HepG2 (cell line): ENCODE results near the gene DMRT1. TPM values are rescaled to one million over a fixed set of nuclear protein-coding genes. Genes with fewer than 3 reads are reported as not detected.

Experiments
- ATAC-seq: fragments of 200-7000 bp; cut with Tn5 transposase; 3 replicates; pipeline ENCODE4 v1.9.1; 2020; ENCODE audit warnings: mild to moderate bottlenecking, moderate library complexity
- BruUV-seq: library from RNA; stranded (reverse); fragments of 400-500 nt; replicated peaks from 2 replicates; lab custom pipeline; 2021; lab: Mats Ljungman, UMichigan
- CTCF ChIA-PET: fragments of 300-600 bp; formaldehyde crosslinking; extraction: SDS; loops from one replicate; lab custom pipeline; 2021; ENCODE audit warnings: low total read pairs, inconsistent platforms, low intra/inter-chr PET ratio; lab: Yijun Ruan, JAX
- POLR2A ChIA-PET: fragments of 350-600 bp; sonication (Branson Sonifier 250); formaldehyde crosslinking; loops from one replicate; lab custom pipeline; 2020; ENCODE audit warnings: antibody characterized with exemption, inconsistent platforms; lab: Yijun Ruan, JAX
- DNase-seq: peaks from one replicate; pipeline ENCODE4 v3.0.0-alpha.2; 2015; ENCODE audit warnings: low spot score
- FAIRE-seq: peaks from 3 replicates; lab custom pipeline; 2011; peaks lifted over from hg19 to GRCh38; lab: Jason Lieb, UNC
- H2AFZ ChIP-seq: one replicate; pipeline ENCODE4 v1.6.1; 2011; ENCODE audit warnings: low read length, inconsistent platforms
- H3K27ac ChIP-seq: fragments of 300-600 bp; 3 replicates; pipeline ENCODE4 v1.8.0; 2011; ENCODE audit warnings: mixed run types, mild to moderate bottlenecking, mixed read lengths, low read length, inconsistent platforms; ENCODE audit not compliant: insufficient read depth; ENCODE audit errors: extremely low read length
- H3K27me3 ChIP-seq, 2 experiments: fragments of 200-600 bp in 1 of 2; 2 replicates in 1 of 2; 3 replicates in 1 of 2; pipeline versions ENCODE4 v1.6.0 to v1.8.0; 2011; ENCODE audit warnings: low read length in 2 of 2, mild to moderate bottlenecking in 2 of 2, moderate library complexity in 2 of 2, inconsistent platforms in 1 of 2; ENCODE audit not compliant: insufficient read depth in 2 of 2, control insufficient read depth in 1 of 2
- H3K36me3 ChIP-seq, 2 experiments: fragments of 200-600 bp in 1 of 2; replicated peaks in 1 of 2; 2 replicates in 1 of 2; 3 replicates in 1 of 2; pipeline versions ENCODE4 v1.5.1 to v1.8.0; 2011; ENCODE audit warnings: low read length in 2 of 2, inconsistent platforms in 1 of 2; ENCODE audit not compliant: insufficient read depth in 2 of 2, control insufficient read depth in 1 of 2
- H3K4me1 ChIP-seq: 2 replicates; pipeline ENCODE4 v1.5.1; 2012; ENCODE audit warnings: low read length, inconsistent platforms; ENCODE audit not compliant: insufficient read depth
- H3K4me2 ChIP-seq: 2 replicates; pipeline ENCODE4 v1.6.0; 2011; ENCODE audit warnings: low read depth, low read length, inconsistent platforms
- H3K4me3 ChIP-seq, 3 experiments: fragments of 200-600 bp in 1 of 3; sonication (generic), shearing (Covaris generic) in 1 of 3; replicated peaks in 1 of 3; 2 replicates each; pipeline ENCODE4 v1.5.1; 2011 to 2016; ENCODE audit warnings: low read length in 3 of 3, inconsistent platforms in 2 of 3, low read depth in 2 of 3, mild to moderate bottlenecking in 2 of 3, control low read depth in 1 of 3, mixed read lengths in 1 of 3; ENCODE audit not compliant: insufficient read depth in 1 of 3
- H3K79me2 ChIP-seq: one replicate; pipeline ENCODE4 v1.6.1; 2011; ENCODE audit warnings: low read length, inconsistent platforms; ENCODE audit not compliant: insufficient read depth
- H3K9ac ChIP-seq: 2 replicates; pipeline ENCODE4 v1.6.0; 2011; ENCODE audit warnings: mild to moderate bottlenecking, low read depth, low read length, inconsistent platforms; ENCODE audit not compliant: insufficient read depth
- H3K9me3 ChIP-seq: 2 replicates; pipeline ENCODE4 v1.5.1; 2012; ENCODE audit warnings: mild to moderate bottlenecking, low read length
- H4K20me1 ChIP-seq: 2 replicates; pipeline ENCODE4 v1.6.0; 2011; ENCODE audit warnings: inconsistent platforms, mild to moderate bottlenecking, low read length, moderate library complexity; ENCODE audit not compliant: insufficient read depth
- KDM1A ChIP-seq: IDR thresholded peaks from 2 replicates; pipeline ENCODE4 v1.6.1; 2016; ENCODE audit warnings: missing compliant biosample characterization
- MBNL3 ChIP-seq: fragments of 250-450 bp; sonication (Bioruptor Pico); conservative IDR thresholded peaks from 2 replicates; pipeline ENCODE4 v1.8.0; 2022; ENCODE audit warnings: mild to moderate bottlenecking, inconsistent platforms
- RBFOX2 ChIP-seq: fragments of 200-400 bp; formaldehyde crosslinking; IDR thresholded peaks from 2 replicates; pipeline ENCODE4 v1.6.1; 2017; ENCODE audit warnings: low read depth, mild to moderate bottlenecking, low read length
- SP140L ChIP-seq: sonication (generic); formaldehyde crosslinking; IDR thresholded peaks from 2 replicates; pipeline ENCODE4 v1.4.0; 2020; ENCODE audit warnings: missing genetic modification reagents, borderline replicate concordance
- SP4 ChIP-seq: sonication (generic); formaldehyde crosslinking; IDR thresholded peaks from 2 replicates; pipeline ENCODE4 v1.8.1; 2023; ENCODE audit warnings: mild to moderate bottlenecking, missing genetic modification reagents
- SUZ12 ChIP-seq: fragments of 150-350 bp; IDR thresholded peaks from 2 replicates; pipeline ENCODE4 v1.6.1; 2014; ENCODE audit warnings: low read depth, low read length
- ZFP62 ChIP-seq: sonication (generic); formaldehyde crosslinking; IDR thresholded peaks from 2 replicates; pipeline ENCODE4 v1.4.0; 2020; ENCODE audit warnings: missing genetic modification reagents
- ZNF773 ChIP-seq: sonication (generic); formaldehyde crosslinking; IDR thresholded peaks from 2 replicates; pipeline ENCODE4 v1.4.0; 2020; ENCODE audit warnings: missing genetic modification reagents, borderline replicate concordance
- ZNF839 ChIP-seq: sonication (generic); formaldehyde crosslinking; IDR thresholded peaks from 2 replicates; pipeline ENCODE4 v1.4.0; 2020; ENCODE audit warnings: missing genetic modification reagents, mild to moderate bottlenecking, borderline replicate concordance
- WGBS: methylation state at CpG from one replicate; pipeline ENCODE4 v1.1.6; 2017; ENCODE audit warnings: low lambda C conversion rate; 5-methylcytosine and 5-hydroxymethylcytosine counted together
- in situ Hi-C: cut with HindIII; loops from 2 replicates; pipeline ENCODE4 v1.10.0; 2017; ENCODE audit warnings: low pct_unique_long_range_greater_than_20kb; ENCODE audit not compliant: extremely low pct_ligation_motif_present
- intact Hi-C: fragments of 100-400 bp; cut with micrococcal nuclease; formaldehyde crosslinking; loops from one replicate; pipeline ENCODE4 v1.10.0; 2022; ENCODE audit not compliant: unreplicated experiment
- polyA plus RNA-seq, 8 experiments: library from polyadenylated mRNA; depleted of rRNA in 3 of 8; stranded (reverse) in 7 of 8; unstranded in 1 of 8; fragments of >200 nt; fragmentation: Illumina TruSeq in 4 of 8; extraction: Trizol in 4 of 8; gene quantifications; 2 replicates each; pipeline versions ENCODE4 v1.2.1 to v1.2.3, GENCODE V29; 2011 to 2016; ENCODE audit warnings: low read depth in 4 of 8, missing spikeins in 1 of 8, mixed read lengths in 1 of 8; ENCODE audit not compliant: insufficient read depth in 1 of 8
- total RNA-seq, 5 experiments: library from RNA; depleted of rRNA; stranded (reverse); fragments of >200 nt; fragmentation: Illumina TruSeq; extraction: Trizol; gene quantifications; 2 replicates each; pipeline ENCODE4 v1.2.3, GENCODE V29; 2016; ENCODE audit warnings: low read depth in 1 of 5
- TF ChIP-seq, protein P1 (sequence below): sonication (generic); formaldehyde crosslinking; IDR thresholded peaks from 2 replicates; pipeline ENCODE4 v1.4.0; 2020; ENCODE audit warnings: missing genetic modification reagents
- TF ChIP-seq, protein P2 (sequence below): sonication (generic); formaldehyde crosslinking; IDR thresholded peaks from 2 replicates; pipeline ENCODE4 v1.9.0; 2021; ENCODE audit warnings: missing genetic modification reagents, borderline replicate concordance
- TF ChIP-seq, protein P3 (sequence below): sonication (generic); formaldehyde crosslinking; IDR thresholded peaks from 2 replicates; pipeline ENCODE4 v1.5.0; 2020; ENCODE audit warnings: missing genetic modification reagents, mild to moderate bottlenecking, borderline replicate concordance
- TF ChIP-seq, protein P4 (sequence below): sonication (generic); formaldehyde crosslinking; conservative IDR thresholded peaks from 2 replicates; pipeline ENCODE4 v1.8.0; 2022; ENCODE audit warnings: low read depth, missing genetic modification reagents
- TF ChIP-seq, protein P5 (sequence below): sonication (generic); formaldehyde crosslinking; IDR thresholded peaks from 2 replicates; pipeline ENCODE4 v1.8.0; 2022; ENCODE audit warnings: missing genetic modification reagents, mild to moderate bottlenecking, inconsistent platforms, borderline replicate concordance

The DMRT1 gene
- total and polyA plus RNA-seq, 2 of the 13 experiments (the other 11 are each of a cell fraction or from before 2014, with no cell fraction given) = not detected

DNA sequence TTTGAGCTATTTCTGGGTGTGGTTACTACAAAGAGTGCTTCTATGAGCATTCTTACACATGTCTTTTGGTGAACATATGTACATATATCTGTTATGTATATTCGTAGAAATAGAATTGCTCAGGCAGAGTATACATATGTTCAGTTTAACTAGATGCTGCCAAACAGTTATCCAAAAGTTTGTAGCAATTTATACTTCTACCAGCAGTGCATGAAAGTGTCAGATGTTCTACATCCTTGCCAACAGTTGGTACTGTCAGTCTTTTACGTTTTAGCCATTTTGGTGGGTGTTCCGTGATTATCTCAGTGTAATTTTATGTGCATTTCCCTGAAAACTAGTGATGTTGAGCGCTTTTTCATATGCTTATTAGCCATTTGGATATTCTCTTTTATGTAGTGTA lies 172.7 kb downstream of the DMRT1 start:
- ChIA-PET CTCF (no interaction called here), POLR2A (no interaction called here)
- ATAC-seq = no peak
- no peaks in the 10 kb centered on the region for H3K36me3 ChIP-seq
- no TSS peak for BruUV-seq
- H3K27ac ChIP-seq = no peak overlapping the region
- intact Hi-C loops = no loop called here
- H4K20me1 ChIP-seq = no peaks in the 10 kb centered on the region
- no peak for DNase-seq
- H2AFZ ChIP-seq = no peak overlapping the region
- 20% methylated on average over 4 of the region's 4 CpGs for WGBS
- FAIRE-seq = no peak
- in situ Hi-C loops = no loop called here
- H3K4me1 ChIP-seq = no peaks in the 10 kb centered on the region
- no peaks in the 10 kb centered on the region for H3K79me2 ChIP-seq
- no peak overlapping the region for H3K4me2 ChIP-seq
- no peak overlapping the region for H3K9ac ChIP-seq
- H3K9me3 ChIP-seq = no peaks in the 10 kb centered on the region
- no peak overlapping the region for H3K4me3 ChIP-seq
- peaks cover 0 to 2% of the 10 kb centered on the region in 2 experiments; a peak in 1 of 5 replicates for H3K27me3 ChIP-seq
- TF ChIP-seq MBNL3 (CRISPR knock-in tag) (no peak), SUZ12 (no peak), SP140L (CRISPR knock-in tag) (no peak), ZNF773 (CRISPR knock-in tag) (no peak), ZFP62 (CRISPR knock-in tag) (no peak), SP4 (CRISPR knock-in tag) (no peak), RBFOX2 (no peak), KDM1A (CRISPR knock-in tag) (no peak), ZNF839 (no peak)
- TF ChIP-seq, protein P1, sequence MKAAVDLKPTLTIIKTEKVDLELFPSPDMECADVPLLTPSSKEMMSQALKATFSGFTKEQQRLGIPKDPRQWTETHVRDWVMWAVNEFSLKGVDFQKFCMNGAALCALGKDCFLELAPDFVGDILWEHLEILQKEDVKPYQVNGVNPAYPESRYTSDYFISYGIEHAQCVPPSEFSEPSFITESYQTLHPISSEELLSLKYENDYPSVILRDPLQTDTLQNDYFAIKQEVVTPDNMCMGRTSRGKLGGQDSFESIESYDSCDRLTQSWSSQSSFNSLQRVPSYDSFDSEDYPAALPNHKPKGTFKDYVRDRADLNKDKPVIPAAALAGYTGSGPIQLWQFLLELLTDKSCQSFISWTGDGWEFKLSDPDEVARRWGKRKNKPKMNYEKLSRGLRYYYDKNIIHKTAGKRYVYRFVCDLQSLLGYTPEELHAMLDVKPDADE = no peak
- TF ChIP-seq, protein P2, sequence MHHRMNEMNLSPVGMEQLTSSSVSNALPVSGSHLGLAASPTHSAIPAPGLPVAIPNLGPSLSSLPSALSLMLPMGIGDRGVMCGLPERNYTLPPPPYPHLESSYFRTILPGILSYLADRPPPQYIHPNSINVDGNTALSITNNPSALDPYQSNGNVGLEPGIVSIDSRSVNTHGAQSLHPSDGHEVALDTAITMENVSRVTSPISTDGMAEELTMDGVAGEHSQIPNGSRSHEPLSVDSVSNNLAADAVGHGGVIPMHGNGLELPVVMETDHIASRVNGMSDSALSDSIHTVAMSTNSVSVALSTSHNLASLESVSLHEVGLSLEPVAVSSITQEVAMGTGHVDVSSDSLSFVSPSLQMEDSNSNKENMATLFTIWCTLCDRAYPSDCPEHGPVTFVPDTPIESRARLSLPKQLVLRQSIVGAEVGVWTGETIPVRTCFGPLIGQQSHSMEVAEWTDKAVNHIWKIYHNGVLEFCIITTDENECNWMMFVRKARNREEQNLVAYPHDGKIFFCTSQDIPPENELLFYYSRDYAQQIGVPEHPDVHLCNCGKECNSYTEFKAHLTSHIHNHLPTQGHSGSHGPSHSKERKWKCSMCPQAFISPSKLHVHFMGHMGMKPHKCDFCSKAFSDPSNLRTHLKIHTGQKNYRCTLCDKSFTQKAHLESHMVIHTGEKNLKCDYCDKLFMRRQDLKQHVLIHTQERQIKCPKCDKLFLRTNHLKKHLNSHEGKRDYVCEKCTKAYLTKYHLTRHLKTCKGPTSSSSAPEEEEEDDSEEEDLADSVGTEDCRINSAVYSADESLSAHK (CRISPR knock-in tag) = no peak
- TF ChIP-seq, protein P3, sequence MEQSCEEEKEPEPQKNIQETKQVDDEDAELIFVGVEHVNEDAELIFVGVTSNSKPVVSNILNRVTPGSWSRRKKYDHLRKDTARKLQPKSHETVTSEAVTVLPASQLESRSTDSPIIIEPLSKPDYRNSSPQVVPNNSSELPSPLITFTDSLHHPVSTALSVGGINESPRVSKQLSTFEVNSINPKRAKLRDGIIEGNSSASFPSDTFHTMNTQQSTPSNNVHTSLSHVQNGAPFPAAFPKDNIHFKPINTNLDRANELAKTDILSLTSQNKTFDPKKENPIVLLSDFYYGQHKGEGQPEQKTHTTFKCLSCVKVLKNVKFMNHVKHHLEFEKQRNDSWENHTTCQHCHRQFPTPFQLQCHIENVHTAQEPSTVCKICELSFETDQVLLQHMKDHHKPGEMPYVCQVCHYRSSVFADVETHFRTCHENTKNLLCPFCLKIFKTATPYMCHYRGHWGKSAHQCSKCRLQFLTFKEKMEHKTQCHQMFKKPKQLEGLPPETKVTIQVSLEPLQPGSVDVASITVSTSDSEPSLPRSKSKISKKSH (CRISPR knock-in tag) = no peak
- TF ChIP-seq, protein P4, sequence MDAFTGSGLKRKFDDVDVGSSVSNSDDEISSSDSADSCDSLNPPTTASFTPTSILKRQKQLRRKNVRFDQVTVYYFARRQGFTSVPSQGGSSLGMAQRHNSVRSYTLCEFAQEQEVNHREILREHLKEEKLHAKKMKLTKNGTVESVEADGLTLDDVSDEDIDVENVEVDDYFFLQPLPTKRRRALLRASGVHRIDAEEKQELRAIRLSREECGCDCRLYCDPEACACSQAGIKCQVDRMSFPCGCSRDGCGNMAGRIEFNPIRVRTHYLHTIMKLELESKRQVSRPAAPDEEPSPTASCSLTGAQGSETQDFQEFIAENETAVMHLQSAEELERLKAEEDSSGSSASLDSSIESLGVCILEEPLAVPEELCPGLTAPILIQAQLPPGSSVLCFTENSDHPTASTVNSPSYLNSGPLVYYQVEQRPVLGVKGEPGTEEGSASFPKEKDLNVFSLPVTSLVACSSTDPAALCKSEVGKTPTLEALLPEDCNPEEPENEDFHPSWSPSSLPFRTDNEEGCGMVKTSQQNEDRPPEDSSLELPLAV (CRISPR knock-in tag) = no peak
- TF ChIP-seq, protein P5, sequence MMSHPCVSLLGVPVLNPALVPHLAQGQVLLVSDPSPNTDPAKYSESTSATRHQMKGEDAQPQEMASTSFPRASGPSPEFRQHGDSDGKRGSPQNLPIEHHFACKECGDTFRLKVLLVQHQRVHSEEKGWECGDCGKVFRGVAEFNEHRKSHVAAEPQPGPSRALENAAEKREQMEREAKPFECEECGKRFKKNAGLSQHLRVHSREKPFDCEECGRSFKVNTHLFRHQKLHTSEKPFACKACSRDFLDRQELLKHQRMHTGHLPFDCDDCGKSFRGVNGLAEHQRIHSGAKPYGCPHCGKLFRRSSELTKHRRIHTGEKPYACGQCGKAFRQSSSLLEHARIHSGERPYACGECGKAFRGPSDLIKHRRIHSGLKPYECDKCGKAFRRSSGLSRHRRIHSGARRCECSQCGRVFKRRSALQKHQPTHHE (CRISPR knock-in tag) = no peak
